GM10847 (cell line): ENCODE measurements around the gene MALRD1.

Source experiments
- POLR2A ChIP-seq: IDR thresholded peaks from 2 replicates; pipeline ENCODE4 v1.6.1; 2011; ENCODE audit not compliant: insufficient read length; ENCODE audit errors: extremely low read depth

Gene MALRD1

DNA sequence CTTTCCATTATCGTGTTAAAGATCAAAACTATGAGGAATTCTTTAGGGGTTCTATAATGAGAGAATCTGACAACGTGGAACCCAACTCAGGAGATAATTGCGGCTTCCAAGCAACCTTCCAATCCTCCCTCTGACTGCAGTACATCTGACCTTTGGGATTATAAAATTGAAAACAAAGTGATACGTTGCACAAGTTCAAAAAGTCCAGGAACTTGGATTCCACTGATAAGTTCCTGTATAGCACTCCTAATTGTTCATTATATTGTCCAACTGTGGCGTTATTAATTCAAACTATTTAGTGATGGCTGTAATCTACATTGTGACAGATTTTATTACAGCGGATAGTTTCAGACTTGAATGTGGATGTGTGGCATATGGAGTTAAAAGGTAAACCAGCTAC is 15.4 kb downstream of the MALRD1 start:
- TF ChIP-seq POLR2A: no peak

DNA sequence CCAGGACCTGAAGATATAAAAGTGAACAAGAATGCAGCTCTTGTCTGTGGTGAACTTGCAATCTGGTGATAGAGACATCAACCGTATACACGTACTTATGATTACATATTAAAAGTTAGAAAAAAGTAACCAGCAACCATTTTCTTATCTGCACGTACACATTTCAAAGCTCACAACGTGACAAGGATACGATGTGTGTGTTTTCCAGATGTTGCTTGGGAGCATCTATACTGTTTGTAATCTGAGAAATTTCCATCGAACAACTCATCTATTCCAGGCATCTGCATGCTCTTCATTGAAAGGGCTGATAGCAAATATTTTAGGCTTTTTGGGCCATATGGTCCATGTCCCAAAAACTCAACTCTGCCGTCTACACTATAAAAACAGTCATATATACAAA is 23.3 kb downstream of the MALRD1 start:
- TF ChIP-seq POLR2A: no peak

DNA sequence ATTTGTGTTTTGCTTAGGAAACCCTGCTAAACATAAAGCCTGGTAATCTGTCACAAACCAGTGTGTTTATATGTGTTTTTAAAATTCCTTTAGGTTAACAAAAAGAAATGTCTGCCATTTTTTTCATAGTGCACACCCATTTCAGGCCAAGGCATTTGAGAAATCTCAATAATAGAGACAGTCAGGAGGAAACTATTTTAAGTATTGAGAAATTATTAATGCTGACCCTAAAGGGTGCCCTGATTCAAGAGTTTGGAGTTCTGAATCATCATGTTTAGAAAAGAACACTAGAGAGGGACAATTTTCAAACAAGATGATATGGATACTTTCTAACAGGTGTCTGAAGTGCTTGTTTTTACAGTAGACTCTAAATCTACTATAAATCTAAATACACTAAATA is 28.7 kb downstream of the MALRD1 start:
- TF ChIP-seq POLR2A: no peak

DNA sequence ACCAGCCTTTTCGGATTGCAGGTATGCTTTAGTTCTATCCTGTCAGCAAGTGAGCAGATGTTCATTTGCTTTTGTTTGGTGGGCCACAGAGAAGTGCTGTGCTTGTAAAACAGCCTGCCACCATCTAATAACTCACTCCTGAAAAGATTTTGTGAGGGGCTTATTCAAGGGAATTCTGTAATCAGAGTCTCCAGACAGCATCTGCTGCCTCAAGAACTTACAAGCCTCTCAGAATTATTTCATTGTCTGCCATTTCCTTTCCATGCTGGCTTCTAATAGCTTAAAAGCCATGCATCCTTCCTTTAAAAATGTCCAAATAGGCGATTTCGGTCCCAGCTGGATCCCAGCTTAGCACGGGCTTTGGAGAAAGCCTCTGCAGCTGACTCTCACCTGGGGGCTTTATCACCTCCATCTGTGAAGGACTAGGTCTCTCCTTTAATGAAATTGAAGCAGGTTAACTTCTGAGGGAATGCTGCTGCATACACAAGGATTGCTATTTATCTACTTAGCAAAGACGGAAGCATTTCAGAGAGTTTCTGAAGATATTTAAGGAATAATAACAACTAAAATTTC is 48.0 kb downstream of the MALRD1 start:
- no peak for TF ChIP-seq POLR2A

DNA sequence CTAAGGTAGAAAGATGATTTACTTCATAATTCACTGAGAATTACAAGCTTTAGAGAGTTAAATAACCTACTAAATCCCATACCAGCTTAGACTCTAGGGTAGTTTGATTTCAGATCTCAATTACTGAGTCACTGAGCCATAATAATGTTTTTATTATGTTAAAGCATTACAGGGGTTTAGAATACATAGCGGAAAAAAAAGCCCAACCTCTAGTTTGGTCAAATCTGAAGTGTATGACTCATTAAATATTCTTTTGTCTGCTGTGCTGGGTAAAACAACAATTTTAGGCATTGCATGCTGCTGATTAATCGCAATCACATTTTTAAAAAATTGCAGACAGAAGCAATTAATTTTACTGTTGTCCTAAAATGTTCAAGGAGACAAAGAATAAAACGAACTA is 48.5 kb downstream of the MALRD1 start:
- no peak for TF ChIP-seq POLR2A

DNA sequence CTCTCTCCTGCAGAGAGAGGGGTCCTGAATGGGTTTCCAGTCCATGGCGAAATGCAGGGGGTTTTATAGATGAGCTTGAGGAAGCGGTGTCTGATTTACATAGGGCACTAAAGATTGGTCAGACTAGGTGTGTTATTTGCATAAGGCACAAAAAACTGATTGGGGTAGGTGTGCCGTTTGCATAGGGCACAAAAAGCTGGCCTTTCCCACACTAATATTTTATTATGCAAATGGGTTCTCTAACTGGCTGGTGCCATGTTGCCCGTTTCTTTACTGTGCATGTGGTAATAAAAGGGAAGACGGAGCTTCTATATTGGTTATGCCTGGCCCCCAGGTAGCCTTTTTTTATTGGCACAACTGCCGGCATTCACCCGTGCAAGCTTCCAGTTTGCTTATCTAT is 50.2 kb downstream of the MALRD1 start:
- TF ChIP-seq POLR2A: no peak

DNA sequence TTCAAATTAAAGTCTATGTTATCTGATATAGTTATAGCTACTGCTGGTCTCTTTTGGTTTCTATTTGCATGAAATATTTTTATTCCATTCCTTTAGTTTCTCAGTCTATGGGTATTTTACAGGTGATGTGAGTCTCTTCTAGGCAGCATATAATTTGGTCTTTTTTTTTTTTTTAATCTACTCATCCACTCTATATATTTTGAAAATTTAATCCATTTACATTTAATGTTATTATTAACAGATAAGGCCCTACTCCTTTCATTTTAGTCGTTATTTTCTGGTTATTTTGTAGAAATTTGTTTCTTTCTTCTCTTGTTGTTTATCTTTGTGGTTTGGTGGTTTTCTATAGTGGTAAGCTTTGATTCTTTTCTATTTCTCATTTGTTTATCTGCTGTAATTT is 58.8 kb downstream of the MALRD1 start:
- TF ChIP-seq POLR2A: no peak

DNA sequence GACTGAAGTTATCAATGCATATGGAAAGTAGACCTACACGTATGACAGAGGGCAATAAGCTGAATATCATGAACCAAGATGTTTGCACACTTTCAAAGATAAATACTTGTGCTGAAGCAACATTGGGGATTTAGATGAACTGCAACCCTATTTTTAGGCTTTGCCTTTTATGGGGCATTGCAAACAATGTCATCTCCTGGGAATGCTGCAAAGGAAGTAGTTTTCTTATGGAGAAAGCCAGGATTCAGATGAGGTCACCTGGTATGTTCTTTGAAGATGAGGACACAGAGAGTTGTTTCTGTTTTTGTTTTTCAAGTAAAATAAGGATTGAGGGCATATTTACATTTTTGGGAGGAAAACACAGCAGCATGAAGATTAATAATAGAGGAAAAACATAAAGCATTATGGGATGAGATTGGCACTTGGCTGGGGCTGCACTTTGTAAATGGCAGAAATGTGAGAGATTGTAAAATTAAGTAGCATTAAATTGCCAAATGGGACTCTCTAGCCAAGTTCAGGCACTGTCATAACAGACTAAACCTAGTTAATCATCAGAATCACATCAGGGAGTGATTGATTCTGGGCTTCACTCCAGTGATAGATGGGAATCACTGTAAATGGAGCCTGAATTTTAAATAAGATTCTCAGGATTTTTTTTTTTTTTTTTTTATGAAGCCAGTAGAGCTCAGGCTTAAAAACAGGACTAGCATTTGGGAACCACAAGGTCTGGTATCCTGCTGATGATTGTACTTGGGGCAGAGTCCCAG is 63.1 kb downstream of the MALRD1 start:
- no peak for TF ChIP-seq POLR2A

DNA sequence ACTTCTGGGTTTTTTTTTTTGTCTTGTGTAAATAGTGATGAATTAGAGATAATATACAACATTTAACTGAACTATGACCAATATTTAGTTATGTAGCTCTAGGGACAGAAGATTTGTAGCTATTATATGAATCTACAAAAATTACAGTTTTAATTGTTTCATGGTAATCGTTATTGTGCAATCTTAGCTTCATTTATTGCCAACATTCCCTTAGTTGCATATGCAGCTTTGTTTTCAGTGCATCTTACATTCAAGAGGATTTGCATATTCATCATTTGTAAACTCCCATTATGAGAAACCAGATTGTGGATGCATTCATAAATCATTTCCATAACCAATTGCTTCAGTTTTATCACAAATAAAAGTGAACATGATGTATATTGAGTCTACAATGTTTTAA is 68.8 kb downstream of the MALRD1 start:
- TF ChIP-seq POLR2A: no peak

DNA sequence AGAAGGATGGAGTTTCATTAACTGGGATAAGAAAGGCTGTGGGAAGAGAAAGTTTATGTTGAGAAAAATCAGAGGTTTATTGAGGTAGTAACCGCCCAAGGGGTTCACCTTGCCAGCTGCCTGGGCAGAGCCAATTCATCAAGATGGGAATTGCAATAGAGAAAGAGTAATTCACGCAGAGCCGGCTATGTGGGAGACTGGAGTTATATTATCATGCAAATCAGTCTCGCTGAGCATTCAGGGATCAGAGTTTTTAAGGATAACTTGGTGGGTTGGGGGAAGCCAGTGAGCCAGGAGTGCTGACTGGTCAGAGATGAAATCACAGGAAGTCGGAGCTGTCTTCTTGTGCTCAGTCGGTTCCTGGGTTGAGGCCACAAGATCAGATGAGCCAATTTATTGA is 70.6 kb downstream of the MALRD1 start:
- no peak for TF ChIP-seq POLR2A

DNA sequence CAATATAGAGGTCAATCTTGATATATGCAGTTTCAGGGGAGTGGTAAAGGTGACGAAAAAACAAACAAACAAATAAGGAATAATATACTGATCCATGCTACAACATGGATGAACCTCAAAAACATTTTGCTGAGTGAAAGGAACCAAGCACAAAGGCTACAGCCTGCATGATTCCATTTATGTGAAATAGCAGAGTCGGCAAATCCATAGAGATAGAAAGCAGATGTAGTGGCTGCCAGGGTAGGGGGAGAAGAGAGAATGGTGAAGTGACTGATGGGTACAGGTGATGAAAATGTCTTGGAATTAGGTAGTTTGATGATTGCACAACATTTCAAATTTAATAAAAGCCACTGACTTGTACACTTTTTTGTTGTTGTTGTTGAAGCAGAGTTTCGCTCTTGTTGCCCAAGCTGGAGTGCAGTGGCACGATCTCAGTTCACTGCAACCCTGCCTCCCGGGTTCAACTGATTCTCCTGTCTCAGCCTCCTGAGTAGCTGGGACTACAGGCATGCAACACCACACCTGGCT is 71.8 kb downstream of the MALRD1 start:
- no peak for TF ChIP-seq POLR2A

DNA sequence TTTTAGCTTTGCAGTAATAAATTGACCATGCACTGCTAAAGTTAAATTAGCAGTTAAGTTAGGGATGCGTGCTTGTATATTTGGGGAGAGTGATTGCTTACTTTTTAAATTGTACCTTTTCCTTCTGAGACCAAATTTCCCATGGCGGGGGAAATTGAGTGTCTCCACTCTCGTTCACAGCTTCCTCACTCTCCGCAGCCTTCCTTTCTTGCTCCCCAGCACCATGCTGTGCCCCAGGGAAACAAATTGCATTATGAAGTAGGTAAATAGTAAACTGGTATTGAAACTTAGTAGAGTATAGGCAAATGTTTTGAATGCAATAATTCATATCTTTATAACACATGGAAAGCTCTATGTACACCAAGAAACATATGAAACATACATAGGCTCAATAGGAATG is 85.4 kb downstream of the MALRD1 start:
- TF ChIP-seq POLR2A: no peak

DNA sequence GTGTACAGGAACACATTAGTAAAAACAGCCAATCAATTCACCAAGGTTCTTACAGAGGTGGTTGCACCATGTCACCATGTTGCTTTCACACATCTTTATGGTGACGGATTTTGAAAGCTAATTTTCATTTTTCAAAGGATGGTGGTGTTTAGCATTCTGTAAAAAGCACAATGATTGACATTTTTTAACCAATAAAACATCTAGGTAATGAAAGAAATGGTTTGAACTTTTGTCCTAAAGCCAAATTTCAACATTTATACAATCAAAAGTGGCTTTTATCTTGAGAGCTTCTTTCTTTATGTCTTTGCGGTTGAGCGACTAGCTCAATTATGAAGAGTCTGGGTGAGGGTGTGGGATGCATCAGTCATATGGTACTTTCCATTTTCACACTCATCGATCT is 94.4 kb downstream of the MALRD1 start:
- TF ChIP-seq POLR2A: no peak

DNA sequence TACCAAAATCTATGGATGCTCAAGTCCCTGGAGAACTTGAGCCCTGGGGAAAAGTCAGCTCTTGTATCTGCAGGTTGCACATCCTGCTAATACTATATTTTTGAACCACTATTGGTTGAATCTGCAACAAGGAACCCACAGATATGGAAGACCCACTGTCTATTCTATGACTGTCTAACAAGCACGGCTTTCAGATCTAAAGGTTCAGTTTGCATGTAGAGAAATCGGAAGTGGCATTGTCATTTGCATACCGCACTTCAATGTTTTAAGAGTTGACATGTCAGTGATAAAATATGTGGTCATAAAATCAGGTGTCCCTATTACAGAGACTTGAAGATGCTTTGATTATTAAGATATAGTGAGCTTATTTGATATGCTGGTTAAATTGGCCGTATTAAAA is 95.6 kb downstream of the MALRD1 start:
- TF ChIP-seq POLR2A: no peak

DNA sequence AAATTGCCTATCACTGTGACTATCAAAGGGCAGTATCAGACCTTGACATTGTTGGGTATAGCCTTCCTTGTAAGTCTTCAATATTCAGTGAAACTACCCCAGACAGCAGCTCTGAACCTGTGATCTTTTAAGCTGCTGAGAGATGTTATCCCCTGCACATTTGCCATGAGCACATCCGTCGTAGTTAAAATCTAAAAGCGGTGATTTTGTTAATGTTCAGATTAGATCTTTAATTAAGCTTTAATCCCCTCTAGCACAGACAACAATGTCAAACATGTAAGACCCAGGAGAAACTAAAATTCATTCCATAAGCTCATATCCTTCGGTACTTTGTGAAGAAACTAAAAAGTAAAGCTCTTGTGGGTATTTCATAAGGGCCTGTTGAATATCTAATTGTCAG is 105.8 kb downstream of the MALRD1 start:
- no peak for TF ChIP-seq POLR2A

DNA sequence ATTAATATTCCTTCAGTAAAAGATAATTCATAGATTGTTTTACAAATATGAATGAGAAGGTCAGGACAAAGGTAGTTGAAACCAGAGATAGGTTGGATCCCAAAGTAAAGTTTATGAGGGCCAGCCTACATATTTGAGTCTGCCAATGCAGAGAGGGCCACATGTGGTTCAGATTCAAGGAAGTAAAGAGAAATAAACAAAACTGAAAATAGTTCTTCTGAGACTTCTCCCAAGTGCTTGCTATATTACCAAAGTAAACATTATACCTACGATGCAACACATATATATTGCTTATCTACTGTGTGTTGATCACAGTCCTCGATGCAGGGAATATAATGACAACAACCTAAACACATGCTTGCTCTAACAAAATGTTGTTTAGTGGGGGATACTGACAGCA is 109.8 kb downstream of the MALRD1 start:
- TF ChIP-seq POLR2A: no peak

DNA sequence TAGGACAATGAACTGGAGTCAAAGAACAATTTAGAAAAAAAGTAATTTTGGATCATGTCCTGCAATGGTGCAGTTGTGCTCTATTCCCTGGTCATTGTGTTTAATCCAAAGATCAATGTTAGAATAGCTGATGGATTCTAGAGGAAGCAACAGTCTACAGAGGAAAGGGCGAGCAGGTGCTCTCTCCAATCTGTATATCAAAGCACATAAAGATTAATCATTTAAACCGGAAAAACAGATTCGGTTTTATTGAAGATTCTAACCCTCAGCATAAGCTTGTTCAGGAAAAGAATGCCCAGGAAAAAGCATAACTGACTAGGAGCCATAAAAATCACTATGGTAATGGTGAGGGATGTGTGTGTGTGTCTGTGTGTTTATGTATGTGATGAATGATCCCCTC is 110.3 kb downstream of the MALRD1 start:
- TF ChIP-seq POLR2A: no peak
